Choroid plexus epithelial cell (primary cell): ENCODE results near the gene NBAS.

Experiments
- DNase-seq: peaks from one replicate; pipeline ENCODE4 v3.0.0-alpha.2; 2010; ENCODE audit warnings: low read depth
- H3K4me3 ChIP-seq: 2 replicates; pipeline ENCODE4 v1.5.1; 2011; ENCODE audit warnings: low read depth, mild to moderate bottlenecking, control low read depth, low read length, moderate library complexity
- CTCF ChIP-seq: conservative IDR thresholded peaks from 2 replicates; pipeline ENCODE4 v1.5.1; 2011; ENCODE audit warnings: low read depth, mild to moderate bottlenecking, control low read depth, inconsistent platforms, low read length, moderate library complexity

The NBAS gene

GRCh38 chr2:15494877-15495276, 66.3 kb downstream of the NBAS start:
- TF ChIP-seq CTCF = no peak
- no peak overlapping the region for H3K4me3 ChIP-seq
- DNase-seq = no peak

GRCh38 chr2:15492773-15493325, 68.3 kb downstream of the NBAS start:
- no peak for TF ChIP-seq CTCF
- no peak overlapping the region for H3K4me3 ChIP-seq
- no peak for DNase-seq

- no peak for TF ChIP-seq CTCF
- no peak overlapping the region for H3K4me3 ChIP-seq
- DNase-seq = no peak
Observed at GRCh38 chr2:15486770-15487169, 74.4 kb downstream of the NBAS start.

- no peak for TF ChIP-seq CTCF
- H3K4me3 ChIP-seq = no peak overlapping the region
- no peak for DNase-seq
Observed at GRCh38 chr2:15485949-15486348, 75.2 kb downstream of the NBAS start.

GRCh38 chr2:15481000-15481399, 80.1 kb downstream of the NBAS start:
- no peak for TF ChIP-seq CTCF
- no peak overlapping the region for H3K4me3 ChIP-seq
- no peak for DNase-seq

- no peak for TF ChIP-seq CTCF
- no peak overlapping the region for H3K4me3 ChIP-seq
- no peak for DNase-seq
Observed at GRCh38 chr2:15480552-15480951, 80.6 kb downstream of the NBAS start.

- DNase-seq = no peak
- H3K4me3 ChIP-seq = no peak overlapping the region
- TF ChIP-seq CTCF = no peak
Observed at GRCh38 chr2:15472876-15473275, 88.3 kb downstream of the NBAS start.
